Measurements from ENCODE around the gene EEF2K.
A peak's percentile ranks its signal among the peaks of the same experiment; 100 is the strongest.
"Not testable (repeated sequence)": the region's sequence is repeated elsewhere in the genome, so short reads cannot be mapped to it uniquely, and the experiment has no call there.

The EEF2K gene

DNA sequence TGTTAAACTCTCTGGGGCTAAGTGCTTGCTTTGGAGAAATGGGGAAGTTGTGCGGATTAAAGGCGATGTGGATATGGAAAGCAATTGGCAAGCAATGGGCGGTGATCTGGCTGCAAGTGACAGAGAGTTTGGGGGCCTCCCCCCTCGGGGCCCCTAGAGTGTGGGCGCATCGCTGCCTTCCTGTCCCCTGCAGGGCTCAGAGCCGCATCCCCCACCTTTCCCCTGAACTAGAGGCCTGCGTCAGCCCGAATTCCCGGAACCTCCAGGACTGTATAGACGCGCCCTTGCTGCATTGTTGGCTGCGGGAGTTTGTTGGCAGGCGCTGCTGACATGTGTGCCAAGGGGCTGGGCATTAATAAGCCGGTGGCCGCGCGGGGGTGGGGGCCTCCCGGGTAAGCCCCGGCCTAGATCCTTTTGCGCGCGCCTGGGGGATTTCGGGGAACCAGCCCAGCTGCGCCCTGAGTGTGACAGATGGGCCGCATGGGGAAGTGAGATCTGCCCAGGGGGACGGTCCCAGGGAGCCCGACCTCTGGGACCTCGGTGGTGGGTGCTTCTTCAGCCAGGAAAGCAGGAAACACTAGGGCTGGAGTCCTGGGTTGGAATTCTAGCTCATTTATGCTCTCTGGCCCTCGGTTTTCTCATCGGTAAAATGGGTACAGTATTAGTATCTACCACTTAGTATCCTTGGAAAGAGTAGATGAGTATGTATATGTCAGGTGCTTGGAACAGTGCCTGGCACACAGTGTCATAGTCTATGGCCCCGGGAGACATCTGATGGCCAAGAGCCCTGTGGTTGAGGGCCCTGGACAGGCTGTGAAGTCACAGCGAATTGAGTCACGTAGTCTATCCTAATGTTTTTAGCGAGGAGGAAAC lies 1.0 kb downstream of the EEF2K start:
- no peak for DNase-seq (ENCODE audit: low read depth, low spot score)
- peak overlapping the region; percentile 65 for H3K27ac ChIP-seq

DNA sequence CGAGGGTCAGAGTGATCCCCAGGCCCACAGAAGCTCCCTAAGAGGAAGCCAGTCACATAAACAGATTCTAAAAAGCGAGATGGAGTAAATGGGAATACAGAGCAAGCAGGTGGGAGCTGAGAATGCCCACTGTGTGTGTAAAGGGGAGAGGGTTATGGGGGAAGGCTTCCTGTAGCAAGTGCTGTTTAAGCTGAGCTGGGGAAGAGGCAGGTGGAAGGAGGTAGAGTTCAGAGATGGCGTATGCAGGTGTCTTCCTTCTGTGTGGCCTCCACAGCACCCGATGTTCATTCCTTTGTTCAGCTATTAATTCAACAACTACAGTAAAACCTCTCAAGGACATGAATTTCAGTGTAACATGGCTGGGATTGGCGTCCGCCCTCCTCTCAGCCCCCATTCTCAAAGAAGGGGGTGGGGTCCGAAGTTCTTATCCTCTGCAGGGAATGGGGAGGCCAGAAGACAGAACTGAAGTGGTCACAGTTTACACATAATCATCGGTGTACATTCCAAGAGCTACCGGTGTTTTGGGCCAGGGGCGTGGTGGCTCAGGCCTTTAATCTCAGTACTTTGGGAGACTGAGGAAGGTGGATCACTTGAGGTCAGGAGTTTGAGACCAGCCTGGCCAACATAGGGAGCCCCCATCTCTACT lies 1.8 kb downstream of the EEF2K start:
- H3K27ac ChIP-seq: no peak overlapping the region

DNA sequence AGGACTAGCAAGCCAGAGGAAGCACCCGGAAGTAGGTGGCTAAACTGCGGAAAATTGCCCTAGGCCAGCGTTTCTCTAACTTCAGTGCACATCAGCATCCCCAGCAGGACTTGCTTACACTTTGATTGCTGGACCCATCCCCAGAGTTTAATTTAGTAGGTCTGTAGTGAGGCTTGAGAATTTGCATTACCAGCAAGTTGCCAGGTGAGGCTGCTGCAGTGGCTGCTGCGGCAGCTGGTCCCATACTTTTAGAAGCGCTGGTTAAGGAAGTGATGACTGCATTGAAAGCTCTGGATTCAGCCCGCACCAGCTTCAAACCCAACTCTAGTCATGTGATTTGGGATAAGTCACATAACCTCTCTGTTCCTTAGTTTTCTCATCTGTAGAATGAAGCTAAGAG lies 4.2 kb downstream of the EEF2K start:
- no peak for DNase-seq (ENCODE audit: low read depth, low spot score)
- no peak overlapping the region for H3K27ac ChIP-seq

More for the DNA sequence above, 1.8 kb downstream of the EEF2K start:
- DNase-seq (ENCODE audit: low read depth, low spot score): no peak

DNA sequence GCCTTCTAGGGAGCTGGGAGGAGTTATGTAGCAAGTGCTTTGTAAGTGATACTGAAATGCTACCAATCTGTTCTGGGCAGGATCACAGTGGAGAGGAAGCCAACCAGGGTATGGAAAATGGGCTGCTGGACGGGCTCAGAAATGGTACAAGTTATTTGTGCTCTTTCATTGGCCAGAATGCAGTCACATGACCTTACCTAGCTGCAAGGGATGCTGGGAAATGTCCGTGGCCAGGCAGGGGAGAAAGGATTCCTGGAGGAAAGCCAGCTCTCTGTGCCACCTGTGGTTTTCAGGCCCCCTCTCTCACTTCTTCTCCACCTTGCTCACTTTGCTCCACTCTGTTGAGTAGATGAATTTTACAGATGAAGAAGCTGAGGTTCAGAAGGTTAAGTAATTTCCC lies 4.8 kb downstream of the EEF2K start:
- DNase-seq (ENCODE audit: low read depth, low spot score): no peak
- H3K27ac ChIP-seq: no peak overlapping the region

DNA sequence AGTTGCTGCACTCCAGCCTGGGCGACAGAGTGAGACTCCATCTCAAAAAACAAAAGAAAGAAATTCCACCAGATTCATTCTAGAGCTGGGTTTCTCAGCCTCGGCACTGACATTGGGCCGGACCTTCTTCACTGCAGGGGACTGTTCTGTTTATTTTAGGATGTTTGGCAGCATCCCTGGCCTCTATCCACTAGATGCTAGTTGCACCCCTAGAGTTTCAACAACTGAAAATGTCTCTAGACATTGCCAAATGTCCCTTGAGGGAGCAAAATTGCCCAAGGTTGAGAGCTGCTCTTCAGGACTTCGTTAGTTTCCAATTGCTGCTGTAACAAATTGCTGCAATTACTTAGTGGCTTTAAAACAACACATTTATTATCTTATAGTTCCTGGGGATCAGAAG lies 7.2 kb downstream of the EEF2K start:
- no peak for DNase-seq (ENCODE audit: low read depth, low spot score)
- no peak overlapping the region for H3K27ac ChIP-seq

DNA sequence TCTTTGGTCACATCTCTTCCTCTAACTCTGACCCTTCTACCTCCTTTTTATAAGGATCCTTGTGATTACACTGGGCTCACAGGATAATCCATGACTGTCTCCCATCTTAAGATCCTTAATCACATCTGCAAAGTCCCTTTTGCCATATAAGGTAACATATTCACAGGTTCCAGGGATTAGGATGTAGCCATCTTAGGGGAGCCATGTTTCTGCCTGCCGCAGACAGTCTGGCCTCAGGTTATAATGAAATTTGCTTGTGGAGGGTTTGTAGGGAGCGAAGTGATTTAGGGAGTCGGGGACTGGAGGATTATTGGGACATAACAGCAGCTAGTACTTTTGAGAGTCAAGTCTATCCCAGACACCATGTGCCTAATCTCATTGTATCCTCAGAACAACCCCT lies 7.7 kb downstream of the EEF2K start:
- no peak overlapping the region for H3K27ac ChIP-seq
- DNase-seq (ENCODE audit: low read depth, low spot score): no peak

DNA sequence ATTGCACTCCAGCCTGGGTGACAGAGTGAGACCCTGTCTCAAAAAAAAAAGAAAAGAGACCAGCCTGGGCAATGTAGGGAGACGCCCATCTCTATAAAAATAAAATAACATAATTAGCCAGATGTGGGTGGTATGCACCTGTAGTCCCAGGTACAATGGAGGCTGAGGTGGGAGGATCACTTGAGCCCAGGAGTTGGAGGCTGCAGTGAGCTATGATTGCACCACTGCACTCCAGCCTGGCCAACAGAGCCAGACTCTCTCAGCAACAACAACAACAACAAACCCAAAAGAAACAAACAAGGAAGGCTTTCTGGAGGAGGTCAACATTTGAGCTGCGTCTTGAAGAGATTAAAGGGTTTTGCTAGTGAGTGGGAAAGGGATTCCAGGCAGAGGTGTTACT lies 8.3 kb downstream of the EEF2K start:
- no peak for DNase-seq (ENCODE audit: low read depth, low spot score)
- H3K27ac ChIP-seq: no peak overlapping the region

DNA sequence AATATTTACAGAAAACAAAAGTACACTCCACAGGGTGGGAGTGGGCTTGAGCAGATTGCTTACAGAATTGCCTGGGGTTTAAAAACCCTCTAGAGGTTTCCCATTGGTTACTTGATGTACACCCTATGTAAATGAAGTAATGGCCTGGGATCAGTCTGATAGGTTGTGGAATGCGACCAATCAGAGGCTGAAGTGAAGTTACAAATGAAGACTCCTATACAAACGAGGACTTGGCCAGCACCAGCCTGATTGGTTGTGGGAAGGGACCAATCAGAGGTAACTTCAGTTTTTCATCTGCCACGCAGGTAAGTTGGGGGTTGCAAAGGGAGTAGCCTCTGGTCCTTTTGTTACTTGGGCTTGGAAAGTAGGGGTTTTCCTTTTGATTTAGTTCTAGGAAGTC lies 8.8 kb downstream of the EEF2K start:
- no peak for DNase-seq (ENCODE audit: low read depth, low spot score)
- no peak overlapping the region for H3K27ac ChIP-seq

DNA sequence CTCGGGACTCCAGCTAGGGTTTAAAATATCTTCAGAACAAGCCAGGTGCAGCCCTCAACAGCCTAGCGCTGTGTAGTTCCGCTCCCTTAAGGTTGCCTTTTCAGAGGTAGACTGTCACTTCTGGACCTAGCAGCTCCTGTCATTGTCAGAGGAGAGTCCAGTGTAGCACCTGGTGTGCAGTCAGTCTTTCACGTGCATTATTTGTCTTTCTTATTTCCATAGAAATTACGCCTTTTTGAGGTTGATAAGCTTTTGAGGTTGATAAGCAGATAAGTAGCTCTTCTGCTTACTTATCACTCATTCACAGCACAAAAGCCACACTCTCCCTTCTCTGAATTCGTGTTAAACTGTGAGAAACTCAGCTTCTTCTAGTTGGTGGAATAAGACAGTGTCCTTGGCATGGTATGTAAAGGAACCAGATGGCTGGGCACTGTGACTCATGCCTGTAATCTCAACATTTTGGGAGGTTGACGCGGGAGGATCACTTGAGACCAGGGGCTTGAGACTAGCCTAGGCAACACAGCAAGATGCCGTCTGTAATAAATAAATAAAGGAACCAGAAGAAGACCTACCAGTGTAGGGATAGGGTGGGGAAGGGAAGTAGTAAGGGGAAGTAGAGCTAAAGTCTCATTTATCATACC lies 10.2 kb downstream of the EEF2K start:
- DNase-seq (ENCODE audit: low read depth, low spot score): no peak
- no peak overlapping the region for H3K27ac ChIP-seq

DNA sequence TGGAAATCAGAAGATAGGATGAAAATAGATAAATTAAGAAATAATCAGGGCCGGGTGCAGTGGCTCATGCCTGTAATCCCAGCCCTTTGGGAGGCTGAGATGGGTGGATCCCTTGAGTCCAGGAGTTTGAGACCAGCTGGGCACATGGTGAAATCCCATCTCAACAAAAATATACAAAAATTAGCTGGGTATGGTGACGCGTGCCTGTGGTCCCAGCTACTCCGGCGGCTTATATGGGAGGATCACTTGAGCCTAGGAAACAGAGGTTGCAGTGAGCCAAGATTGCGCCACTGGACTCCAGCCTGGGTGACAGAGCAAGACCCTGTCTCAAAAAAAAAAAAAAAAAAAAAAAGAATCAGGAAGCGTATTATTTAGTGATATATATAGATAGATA lies 10.8 kb downstream of the EEF2K start:
- H3K27ac ChIP-seq; DNase-seq (ENCODE audit: low read depth, low spot score): not testable (repeated sequence)

DNA sequence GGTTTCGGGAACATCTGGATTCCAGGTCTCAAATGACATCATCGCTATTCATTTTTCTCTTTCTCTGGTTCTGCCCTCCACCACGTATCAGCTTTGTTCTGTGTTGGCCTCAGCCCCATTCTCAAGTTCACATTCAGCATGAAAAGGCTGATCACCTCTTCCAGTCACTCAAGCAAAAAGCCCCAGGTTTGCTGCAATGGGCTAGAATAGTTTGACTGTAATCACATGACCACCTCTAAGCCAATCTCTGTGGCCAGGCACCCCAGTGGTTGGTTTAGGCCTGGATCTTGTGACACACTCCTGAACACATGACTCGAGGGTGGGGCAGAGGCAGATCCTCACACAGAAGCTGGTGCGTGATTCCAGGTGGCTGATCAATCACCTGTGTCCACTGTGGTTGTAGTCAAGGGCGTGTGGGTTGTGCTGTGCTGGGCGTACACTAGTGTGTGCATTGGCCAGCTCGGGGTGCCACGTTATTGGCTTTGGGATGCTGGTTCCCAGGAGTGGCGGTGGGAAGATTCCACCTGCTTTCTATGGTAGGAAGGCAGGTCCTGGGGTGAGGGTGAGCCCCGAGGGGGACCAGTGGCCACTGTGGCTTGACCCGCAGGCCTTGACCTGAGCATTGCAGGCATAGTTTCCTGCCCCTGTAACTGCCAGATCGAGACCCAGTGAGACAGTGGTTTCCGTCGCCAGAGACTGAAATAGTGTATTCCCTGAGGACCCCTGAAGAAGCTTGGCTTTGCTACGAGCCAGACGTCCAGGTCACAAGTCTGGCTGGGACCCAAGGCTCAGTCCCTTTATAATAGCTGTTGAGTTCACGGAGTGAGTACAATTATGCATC lies 12.0 kb downstream of the EEF2K start:
- no peak for DNase-seq (ENCODE audit: low read depth, low spot score)

DNA sequence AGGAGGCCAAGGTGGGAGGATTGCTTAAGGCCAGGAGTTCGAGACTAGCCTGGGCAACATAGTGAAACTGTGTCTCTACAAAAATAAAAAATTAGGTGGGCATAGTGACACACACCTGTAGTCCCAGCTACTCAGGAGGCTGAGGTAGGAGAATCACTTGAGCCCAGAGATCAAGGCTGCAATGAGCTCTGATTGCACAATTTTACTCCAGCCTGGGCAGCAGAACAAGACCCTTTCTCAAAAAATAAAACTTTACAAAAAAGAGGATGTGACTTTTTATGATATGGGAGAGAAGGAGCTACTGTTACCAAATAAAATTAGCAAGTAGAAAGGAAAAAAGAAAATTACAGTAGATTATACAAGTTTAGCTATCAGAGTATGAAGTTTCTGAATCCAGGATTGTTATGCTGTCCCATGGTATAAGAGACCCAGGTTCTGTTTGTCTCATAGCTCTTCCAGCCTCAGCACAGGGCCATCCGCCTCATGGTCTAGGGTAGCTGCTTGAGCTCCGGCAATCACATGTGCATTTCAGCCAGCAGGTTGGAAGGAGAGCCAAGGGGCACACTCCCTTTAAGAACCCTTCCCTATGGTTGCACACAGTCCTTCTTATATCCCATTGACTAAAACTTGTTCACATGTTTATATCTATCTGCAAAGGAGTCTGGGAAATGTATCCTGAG lies 13.5 kb downstream of the EEF2K start:
- no peak for DNase-seq (ENCODE audit: low read depth, low spot score)
- H3K27ac ChIP-seq: no peak overlapping the region

More for the DNA sequence above, 12.0 kb downstream of the EEF2K start:
- H3K27ac ChIP-seq: no peak overlapping the region

DNA sequence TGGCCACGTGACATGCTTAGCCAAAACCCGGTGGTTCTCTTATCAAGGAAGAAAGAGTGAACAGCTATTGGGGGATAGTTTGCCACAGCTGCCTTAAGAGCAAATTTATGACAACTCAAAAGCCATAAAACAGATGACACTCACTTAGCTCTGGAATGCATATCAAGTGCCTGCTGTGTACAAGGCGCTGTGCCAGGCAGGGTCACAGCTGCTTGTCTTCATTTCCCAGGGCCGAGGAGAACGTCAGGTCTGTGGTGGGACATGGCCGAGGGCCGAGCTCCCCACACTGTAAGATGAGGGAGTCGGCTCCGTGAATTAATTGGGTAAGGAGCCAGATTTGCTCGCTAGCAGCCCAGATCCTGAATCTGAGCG lies 14.0 kb downstream of the EEF2K start:
- no peak for DNase-seq (ENCODE audit: low read depth, low spot score)
- no peak overlapping the region for H3K27ac ChIP-seq

DNA sequence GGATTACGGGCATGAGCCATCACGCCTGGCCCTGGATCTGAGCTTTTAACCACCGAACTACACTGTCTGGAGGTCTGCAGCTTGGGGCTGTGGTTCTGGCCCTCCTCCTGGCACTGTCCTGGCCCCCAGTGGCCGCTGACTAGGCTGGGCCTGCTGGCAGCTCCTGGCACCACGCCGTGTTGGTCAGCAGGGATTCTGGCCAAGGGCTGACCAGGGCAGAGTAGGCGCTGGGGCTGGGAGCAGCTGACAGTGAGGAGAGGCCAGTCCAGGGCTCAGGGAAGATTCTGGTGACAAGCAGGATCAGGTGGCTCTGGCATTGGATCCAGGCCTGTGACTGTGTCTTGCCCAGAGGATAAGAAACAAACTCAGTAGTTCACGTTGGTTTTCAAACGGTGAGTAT lies 14.6 kb downstream of the EEF2K start:
- H3K27ac ChIP-seq: no peak overlapping the region
- no peak for DNase-seq (ENCODE audit: low read depth, low spot score)

DNA sequence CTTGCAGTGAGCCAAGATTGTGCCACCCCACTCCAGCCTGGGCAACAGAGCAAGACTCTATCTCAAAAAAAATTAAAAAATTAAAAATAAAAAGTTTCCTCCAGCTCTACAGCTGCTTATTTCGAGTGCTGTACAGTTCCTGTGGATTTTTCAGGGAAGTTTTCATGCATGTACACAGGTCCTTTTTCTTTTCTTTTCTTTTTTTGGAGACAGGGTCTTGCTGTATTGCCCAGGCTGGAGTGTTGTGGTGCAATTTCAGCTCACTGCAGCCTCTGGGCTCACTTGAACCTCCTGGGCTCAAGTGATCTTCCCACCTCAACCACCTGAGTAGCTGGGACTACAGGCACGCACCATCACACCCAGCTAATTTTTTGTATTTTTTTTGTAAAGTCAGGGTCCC lies 15.9 kb downstream of the EEF2K start:
- no peak for DNase-seq (ENCODE audit: low read depth, low spot score)
- H3K27ac ChIP-seq: no peak overlapping the region

DNA sequence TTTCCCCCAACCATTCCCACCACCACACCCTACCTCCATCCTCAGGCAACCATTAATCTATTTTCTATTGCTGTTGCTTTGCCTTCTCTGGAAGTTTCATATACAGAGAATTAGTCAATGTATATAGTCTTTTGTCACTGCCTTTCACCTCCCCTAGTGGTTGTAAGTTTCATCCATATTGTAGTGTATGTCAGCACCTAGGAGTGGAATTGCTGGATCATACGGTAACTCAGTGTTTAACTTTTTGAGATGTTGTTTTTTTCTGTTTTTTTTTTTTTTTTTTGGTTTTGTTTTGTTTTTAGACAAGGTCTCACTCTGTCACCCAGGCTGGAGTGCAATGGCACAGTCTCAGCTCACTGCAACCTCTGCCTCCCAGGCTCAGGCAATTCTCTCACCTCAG lies 16.9 kb downstream of the EEF2K start:
- H3K27ac ChIP-seq: no peak overlapping the region
- DNase-seq (ENCODE audit: low read depth, low spot score): no peak

DNA sequence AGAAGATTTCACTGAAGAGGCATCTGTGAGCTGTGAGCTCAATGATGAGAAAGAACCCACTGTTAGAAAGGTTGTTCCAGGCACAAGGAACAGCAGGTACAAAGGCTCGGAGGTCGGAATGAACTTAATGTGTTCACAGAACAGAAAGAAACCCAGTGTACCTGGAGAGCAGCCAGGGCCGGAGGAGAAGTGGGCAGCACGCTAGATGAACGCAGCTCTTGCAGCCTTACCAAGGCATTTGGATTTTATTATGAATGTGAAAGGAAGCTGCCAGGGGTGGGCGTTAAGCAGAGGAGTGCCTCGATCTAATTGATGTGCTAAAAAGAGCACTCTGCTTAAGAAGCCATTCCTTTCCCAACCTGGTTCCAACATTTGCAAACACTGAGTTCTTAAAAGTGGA lies 19.0 kb downstream of the EEF2K start:
- no peak overlapping the region for H3K27ac ChIP-seq
- DNase-seq (ENCODE audit: low read depth, low spot score): no peak

DNA sequence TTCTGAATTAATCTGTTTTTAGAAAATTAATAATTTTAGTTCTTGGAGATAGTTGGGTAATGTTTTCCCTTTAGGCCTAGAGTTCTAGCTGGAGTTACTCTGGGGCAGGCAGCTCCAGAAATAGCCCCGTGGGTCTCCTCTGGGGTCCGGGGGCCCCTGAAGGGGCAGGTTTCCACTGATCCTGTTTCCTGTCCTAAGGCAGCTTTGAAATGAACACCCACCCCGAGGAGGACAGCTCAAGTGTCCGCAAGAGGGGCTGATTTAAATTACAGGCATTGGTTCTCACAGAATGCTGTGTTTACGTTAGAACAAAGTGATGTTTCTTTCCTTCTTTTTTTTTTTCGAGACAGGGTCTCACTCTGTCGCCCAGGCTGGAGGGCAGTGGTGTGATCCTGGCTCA lies 23.8 kb downstream of the EEF2K start:
- H3K27ac ChIP-seq: peak overlapping the region; percentile 19
- no peak for DNase-seq (ENCODE audit: low read depth, low spot score)

DNA sequence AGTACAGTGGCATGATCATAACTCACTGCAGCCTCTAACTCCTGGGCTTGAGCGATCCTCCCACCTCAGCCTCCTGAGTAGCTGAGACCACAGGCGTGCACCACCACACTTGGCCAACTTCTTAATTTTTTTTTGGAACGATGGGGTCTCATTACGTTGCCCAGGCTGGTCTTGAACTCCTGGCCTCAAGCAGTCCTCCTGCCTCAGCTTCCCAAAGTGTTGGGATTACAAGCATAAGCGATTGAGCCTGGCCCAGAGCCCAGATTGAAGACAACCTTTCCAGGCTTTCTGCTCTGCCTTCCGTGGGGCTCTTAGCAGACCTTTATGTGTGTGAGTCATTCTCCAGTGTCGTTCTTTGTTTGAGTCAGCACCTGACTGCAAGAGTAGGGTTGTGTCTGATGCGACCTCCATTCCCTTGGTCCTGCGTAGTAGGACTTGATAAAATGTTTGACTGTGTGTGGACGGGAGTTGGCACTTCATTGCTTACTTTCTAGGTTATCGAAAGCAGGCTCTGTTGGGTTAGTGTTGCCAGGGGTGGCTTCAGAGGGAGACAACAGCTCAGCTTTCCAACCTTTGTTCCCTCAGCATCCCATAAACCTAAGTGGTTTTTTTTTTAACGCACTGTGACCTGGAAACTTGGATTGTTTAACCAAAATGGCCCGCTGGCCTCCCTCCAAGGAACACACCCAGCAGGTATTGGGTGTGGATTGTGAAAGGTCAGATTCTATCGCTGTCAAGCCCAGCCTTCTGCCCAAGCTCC lies 26.4 kb downstream of the EEF2K start:
- peak overlapping the region; percentile 73 for H3K27ac ChIP-seq
- peak; percentile 52 for DNase-seq (ENCODE audit: low read depth, low spot score)
